Measurements from ENCODE around the gene ZNF335.
"Not testable (repeated sequence)": the region's sequence is repeated elsewhere in the genome, so short reads cannot be mapped to it uniquely, and the experiment has no call there.

The ZNF335 gene

GRCh38 chr20:46000262-46000996 is 28.4 kb upstream of the ZNF335 start:
- no peak for DNase-seq

DNA sequence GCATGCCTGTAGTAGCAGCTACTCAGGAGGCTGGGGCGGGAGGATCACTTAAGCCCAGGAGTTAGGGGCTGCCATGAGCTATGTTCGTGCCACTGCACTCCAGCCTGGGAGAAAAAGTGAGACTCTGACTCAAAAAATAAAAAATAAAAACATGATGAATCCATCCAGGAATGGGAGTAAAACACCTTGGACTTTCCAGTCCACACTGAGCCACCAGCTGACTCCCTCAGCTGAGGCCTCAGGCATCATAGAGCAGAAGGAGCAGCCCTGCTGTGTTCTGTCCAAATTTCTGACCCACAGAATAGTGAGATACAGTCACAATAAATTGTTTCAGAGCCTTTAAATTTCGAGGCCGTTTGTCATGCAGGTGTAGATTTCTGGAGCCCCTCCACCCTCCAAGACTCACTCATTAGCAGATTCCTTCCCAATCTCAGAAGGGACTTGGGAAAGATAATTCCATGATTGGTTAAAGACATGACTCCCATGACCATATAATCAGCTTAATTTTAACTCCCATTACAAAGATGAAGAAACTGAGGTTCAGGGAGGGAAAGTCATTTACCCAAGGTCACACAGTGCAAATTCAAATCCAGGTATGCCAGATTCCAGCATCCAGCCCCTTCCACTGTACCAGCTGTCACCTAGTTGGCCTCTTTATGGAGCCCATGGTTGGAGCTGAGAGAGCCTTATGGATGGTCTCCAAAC is 27.7 kb upstream of the ZNF335 start:
- no peak for DNase-seq

- no peak for DNase-seq
Measured at GRCh38 chr20:45998761-45999160, 26.8 kb upstream of the ZNF335 start.

DNA sequence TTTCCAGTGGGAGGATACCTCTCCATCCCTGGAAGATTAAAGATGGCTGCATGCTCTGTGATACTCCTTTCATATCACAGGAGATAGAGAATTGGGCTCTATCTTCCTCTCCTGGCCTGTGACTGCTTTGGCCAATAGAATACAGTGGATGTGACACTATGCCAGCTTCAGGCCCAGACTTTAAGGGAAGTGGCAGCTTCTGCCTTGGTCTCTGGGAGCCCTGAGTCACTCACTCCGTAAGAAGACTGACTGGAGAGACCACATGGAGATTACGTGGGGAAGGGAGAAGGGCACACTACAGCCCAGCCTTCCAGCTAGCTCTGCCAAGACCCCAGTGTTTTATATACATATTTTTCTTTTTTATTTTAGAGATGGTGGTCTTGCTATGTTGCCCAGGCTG is 26.3 kb upstream of the ZNF335 start:
- DNase-seq = no peak

GRCh38 chr20:45997187-45997586 is 25.2 kb upstream of the ZNF335 start:
- no peak for DNase-seq

DNA sequence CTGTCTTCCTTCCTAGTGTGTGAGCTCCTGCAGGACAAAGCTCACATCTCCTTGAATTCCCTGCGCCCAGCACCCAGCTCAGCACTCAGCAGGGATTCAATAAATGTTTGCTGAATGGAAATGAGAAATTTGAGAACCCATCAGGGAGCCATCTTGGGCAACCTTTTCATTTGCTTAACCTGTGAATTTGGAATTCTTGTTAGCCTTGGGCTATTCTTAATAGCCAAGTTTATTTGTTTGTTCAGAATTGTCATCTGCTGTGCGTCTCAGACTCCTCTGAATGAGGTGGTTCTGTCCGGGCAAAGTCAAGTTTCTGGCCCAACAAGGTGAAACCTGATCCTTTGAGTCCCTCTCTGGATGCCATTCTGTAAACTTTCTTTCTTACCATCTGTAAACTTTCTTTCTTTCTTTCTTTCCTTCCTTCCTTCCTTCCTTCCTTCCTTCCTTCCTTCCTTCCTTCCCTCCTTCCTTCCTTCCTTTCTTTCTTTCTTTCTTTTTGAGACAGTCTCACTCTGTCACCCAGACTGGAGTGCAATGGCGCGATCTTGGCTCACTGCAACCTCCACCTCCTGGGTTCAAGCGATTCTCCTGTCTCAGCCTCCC is 23.6 kb upstream of the ZNF335 start:
- not testable (repeated sequence) for DNase-seq

DNA sequence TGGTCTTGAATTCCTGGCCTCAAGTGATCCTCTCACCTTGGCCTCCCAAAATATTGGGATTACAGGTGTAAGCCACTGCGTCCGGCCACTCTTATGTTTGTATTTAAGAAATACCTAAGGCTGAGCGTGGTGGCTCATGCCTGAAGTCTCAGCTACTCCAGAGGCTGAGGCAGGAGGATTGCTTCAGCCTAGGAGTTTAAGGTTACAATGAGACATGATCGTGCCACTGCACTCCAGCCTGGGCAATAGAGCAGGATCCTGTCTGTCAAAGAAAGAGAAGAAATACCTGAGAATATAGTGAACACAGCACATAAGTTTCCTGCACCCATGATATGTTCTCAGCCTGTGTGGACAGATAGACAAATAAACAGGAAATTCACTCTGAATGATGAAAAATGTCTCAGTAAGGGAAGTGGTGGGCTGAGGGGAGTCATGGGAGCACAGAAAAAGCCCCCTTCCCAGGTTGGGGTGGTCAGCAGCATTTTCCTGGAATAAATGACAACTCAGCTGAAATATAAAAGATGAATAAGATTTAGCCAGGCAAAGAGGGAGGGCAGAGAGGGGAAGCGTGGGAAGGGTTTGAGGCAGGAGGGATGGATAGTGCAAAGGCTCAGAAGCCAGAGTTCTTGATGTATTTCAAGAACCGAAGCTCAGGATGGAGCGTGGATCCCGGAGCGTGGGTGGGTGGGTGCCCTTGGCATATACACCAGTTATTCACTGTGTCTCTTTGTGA is 22.9 kb upstream of the ZNF335 start:
- no peak for DNase-seq

- no peak for DNase-seq
Measured at GRCh38 chr20:45993197-45993951, 21.4 kb upstream of the ZNF335 start.

DNA sequence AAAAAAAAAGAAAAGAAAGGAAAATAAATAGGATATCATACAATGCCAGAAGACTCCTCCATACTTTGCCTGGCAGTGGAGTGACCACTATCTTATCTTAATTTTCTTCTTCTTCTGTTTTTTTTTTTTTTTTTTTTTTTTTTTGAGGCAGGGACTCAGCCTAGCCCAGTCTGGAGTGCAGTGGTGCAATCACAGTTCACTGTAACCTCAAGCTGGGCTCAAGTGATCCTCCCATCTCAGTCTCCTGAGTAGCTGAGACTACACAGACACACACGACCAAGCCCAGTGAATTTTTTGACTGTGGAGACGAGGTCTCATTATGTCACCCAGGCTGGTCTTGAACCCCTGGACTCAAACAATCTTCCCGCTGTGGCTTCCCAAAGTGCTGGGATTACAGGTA is 19.6 kb upstream of the ZNF335 start:
- DNase-seq = no peak

DNA sequence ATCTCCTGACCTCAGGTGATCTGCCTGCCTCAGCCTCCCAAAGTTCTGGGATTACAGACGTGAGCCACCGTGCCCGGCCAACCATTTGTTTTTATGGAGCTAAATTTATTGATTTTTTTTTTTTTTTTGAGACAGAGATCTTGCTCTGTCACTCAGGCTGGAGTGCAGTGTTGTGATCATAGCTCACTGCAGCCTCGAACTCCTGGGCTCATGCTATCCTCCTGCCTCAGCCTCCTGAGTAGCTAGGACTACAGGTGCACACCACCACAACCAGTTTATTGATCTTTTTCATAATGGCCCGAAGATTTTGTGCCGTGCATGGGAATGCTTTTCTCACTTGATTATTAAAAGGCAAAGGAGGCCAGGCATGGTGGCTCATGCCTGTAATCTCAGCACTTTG is 16.8 kb upstream of the ZNF335 start:
- not testable (repeated sequence) for DNase-seq

- DNase-seq = peak; percentile 12 to 56
Measured at GRCh38 chr20:45987108-45987780, 15.2 kb upstream of the ZNF335 start.

GRCh38 chr20:45985573-45985972 is 13.6 kb upstream of the ZNF335 start:
- peak in 1 of 2 experiments; percentile 13 for DNase-seq

DNA sequence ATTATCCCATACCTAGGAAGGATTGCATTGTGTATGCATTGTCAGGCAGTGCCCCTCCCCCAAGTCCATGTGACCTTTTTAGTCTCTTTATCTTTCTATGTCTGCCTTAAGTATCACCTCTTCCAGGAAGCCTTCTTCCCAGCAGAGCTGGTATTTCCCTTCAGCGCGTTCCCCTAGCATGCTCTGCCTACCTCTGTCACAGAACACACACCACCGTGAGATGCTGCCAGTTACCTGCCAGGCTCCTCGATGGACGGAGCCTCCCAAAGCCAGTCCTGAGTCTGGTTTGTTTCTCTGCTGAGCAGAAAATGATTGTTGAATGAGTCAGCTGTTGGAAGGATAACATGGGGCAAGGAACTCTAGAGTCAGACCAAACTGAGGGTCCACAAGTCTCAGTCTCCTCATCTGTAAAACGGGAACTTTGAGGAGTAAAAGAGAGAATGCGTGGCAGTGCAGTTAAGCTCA is 11.3 kb upstream of the ZNF335 start:
- DNase-seq = no peak

- DNase-seq = no peak
Measured at GRCh38 chr20:45981261-45981660, 9.3 kb upstream of the ZNF335 start.

DNA sequence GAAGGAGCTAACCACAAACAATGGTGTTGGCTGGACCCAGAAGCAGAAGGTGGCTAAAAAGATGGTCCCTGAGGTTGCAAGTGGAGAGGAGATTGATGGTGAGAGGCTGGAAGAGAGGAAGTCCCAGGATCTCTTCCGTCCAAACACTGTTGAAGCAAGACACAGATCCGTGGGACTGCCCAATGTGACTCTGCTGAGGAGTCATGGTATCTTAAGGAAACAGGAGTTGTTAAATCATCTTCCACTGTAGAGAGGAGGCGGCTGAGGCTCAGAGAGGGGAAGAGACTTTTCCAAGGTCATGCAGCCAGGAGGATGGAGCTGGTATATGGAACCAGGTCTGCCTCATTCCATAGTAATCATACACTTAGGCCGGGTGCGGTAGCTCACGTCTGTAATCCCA is 4.1 kb upstream of the ZNF335 start:
- no peak for DNase-seq

GRCh38 chr20:45975686-45976085 is 3.7 kb upstream of the ZNF335 start:
- DNase-seq = no peak

GRCh38 chr20:45974896-45975565 is 3.0 kb upstream of the ZNF335 start:
- no peak for DNase-seq

DNA sequence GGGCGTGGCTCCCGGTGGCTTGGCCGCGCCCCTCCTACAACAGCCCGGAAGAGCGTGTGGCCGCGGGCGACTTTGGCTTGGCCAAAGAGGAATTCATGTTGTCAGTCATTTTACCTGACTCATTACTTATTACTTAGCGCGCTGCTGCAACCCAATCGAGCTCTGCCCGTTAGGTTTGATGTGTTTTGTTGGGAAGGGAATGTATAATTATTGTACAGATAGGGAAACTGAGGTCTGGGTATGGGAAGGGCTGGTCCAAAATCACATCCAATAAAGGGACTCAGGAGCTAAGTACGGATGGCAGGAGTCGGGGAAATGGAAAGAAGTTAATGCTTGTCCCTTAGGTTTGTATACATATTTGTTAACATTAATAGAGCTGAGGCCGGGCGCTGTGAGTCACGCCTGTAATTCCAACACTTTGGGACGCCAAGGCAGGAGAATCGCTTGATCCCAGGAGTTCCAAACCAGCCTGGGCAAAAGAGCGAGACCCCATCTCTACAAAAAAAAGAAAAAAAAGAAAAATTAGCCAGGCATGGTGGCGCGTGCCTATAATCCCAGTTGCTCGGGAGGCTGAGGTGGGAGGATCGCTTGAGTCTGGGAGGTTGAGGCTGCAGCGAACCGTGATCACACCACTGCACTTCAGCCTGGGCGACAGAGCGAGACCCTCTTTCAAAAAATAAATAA is 639 bp upstream of the ZNF335 start:
- no peak for DNase-seq

GRCh38 chr20:45971425-45971674 is 653 bp downstream of the ZNF335 start:
- no peak for DNase-seq

GRCh38 chr20:45970646-45971424 is 1.2 kb downstream of the ZNF335 start:
- no peak for DNase-seq
